ENCODE results near the gene NRARP. TPM values are rescaled to one million over a fixed set of nuclear protein-coding genes. Genes with fewer than 3 reads are reported as not detected.

NRARP gene
- total RNA-seq, 2 experiments from 2014 or later: 2.1 TPM

- POLR2A ChIA-PET: no interaction called here
- Mint-ChIP-seq H3K36me3 (ENCODE audit: low read depth) (no peaks in the 10 kb centered on the region), H3K9me3 (ENCODE audit: low read depth) (no peaks in the 10 kb centered on the region), H3K27ac (no peak overlapping the region), H3K4me3 (no peak overlapping the region), H3K4me1 (no peaks in the 10 kb centered on the region), H3K27me3 (peaks cover 2% of the 10 kb centered on the region)
- CTCF ChIA-PET: no interaction called here
- ATAC-seq (no peak), DNase-seq (no peak)
- intact Hi-C loops (cut with DNase I, micrococcal nuclease): no loop called here
These were observed 12.0 kb upstream of the NRARP start for GRCh38 chr9:137313956-137314560.

DNA sequence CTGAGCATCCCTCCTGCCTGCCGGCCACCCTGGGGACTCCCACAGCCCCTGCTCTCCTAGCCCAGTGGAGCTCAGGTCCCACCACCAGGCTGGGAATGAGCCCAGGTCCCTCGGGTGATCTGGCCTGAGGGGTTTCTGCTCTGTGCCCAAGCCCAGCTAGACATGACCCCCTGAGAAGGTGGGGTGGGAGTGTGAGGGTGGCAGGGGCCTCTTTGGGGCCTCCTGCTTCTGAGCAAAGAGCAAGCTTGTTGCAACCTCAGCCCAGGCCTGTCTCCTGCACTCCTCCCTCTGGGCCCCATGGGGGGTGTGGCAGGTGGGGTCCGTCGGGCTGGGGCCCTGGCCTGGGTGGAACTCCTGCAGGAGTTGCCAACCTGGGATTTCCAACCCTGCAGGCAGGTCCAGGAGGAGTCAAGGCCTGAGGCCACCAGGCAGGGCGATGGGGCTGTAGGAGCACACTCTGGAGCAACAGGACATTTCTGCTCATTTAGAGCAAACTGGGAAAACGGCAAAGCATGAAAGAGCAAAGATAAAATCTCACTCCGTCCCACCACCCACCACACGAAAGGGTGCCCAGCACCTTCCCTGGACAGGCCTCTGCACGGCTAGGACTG, 11.4 kb upstream of the NRARP start:
- Mint-ChIP-seq H3K27me3 (peaks cover 2% of the 10 kb centered on the region), H3K27ac (no peak overlapping the region), H3K4me3 (no peak overlapping the region), H3K9me3 (ENCODE audit: low read depth) (no peaks in the 10 kb centered on the region), H3K4me1 (no peaks in the 10 kb centered on the region), H3K36me3 (ENCODE audit: low read depth) (no peaks in the 10 kb centered on the region)
- intact Hi-C loops (cut with DNase I, micrococcal nuclease): no loop called here
- ChIA-PET CTCF (no interaction called here), POLR2A (no interaction called here)
- ATAC-seq (no peak), DNase-seq (no peak)

DNA sequence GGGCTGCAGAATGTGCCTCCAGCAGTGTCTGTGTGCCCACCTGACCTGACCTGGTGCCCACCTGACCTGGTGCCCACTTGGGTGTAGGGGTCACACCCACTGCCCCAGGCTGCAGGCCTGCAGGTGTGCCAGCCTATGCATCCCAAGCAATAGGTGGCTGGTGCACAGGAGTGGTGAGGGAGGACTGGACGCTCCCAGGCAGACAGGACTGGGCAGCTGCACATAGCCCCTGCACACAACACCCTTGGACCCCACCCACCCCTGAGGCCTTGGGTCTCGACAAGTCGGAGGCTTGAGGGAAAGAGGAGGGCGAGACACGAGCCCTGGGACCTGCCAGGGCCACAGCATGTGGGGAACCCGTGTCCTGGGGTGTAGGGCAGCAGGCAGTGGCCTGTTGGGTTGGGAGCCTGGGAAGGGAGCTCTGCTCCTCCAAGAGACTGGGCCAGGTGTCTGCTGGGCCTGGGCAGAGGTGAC, 10.8 kb upstream of the NRARP start:
- no peaks in the 10 kb centered on the region for H3K36me3 Mint-ChIP-seq (ENCODE audit: low read depth)
- no peak overlapping the region for H3K27ac Mint-ChIP-seq
- intact Hi-C loops (cut with DNase I, micrococcal nuclease): no loop called here
- DNase-seq (no peak), ATAC-seq (no peak)
- POLR2A ChIA-PET: no interaction called here
- peaks cover 2% of the 10 kb centered on the region for H3K27me3 Mint-ChIP-seq
- H3K4me3 Mint-ChIP-seq: no peak overlapping the region
- no peaks in the 10 kb centered on the region for H3K4me1 Mint-ChIP-seq
- H3K9me3 Mint-ChIP-seq (ENCODE audit: low read depth): no peaks in the 10 kb centered on the region
- CTCF ChIA-PET: no interaction called here

GRCh38 chr9:137311986-137312851, 10.1 kb upstream of the NRARP start:
- ChIA-PET CTCF (no interaction called here), POLR2A (no interaction called here)
- H3K27me3 Mint-ChIP-seq: peaks cover 2% of the 10 kb centered on the region
- no peak for ATAC-seq
- peaks cover 2% of the 10 kb centered on the region for H3K4me1 Mint-ChIP-seq
- no peak for DNase-seq
- H3K36me3 Mint-ChIP-seq (ENCODE audit: low read depth): no peaks in the 10 kb centered on the region
- no peak overlapping the region for H3K4me3 Mint-ChIP-seq
- no peak overlapping the region for H3K27ac Mint-ChIP-seq
- H3K9me3 Mint-ChIP-seq (ENCODE audit: low read depth): no peaks in the 10 kb centered on the region
- intact Hi-C loops (cut with DNase I, micrococcal nuclease): no loop called here

DNA sequence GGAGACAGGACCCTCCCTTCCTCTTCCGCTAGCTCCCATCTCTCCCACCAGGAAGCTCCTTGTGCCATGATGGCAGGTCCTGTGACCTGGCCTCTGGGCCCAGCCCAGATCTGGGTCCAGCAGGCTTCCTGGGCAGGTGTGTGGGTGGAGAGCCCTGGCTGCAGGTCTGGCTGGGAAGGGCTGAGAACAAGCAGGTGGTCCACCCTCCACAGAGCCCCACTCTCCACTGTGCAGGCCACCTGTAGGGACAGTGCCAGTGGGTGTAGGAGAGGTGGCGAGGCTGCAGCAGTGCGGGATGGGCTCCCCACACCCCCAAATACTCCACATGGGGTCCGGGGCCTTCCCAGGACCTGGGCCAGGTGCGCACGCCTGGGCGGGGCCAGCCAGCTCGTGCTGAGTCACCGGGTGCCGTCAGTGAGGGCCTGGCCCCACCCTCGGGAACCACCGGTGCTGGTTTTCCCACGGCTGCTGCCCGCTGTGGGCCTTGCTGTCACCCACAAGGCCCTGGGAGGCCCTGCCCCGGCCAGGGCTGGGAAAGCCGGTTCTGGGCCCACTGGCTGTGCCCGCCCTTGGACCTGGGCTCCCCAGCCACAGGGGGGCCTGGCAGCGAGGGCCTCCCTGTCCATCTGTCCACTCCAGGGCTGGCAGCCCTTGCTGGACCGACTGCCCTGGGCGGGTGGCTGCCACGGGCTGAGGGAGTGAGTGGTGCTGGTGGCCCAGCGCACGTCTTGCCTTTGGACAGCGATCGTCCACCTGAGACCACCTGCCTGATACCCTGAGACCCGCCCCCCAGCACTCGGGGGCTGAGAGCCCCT, 9.3 kb upstream of the NRARP start:
- intact Hi-C loops (cut with DNase I, micrococcal nuclease): no loop called here
- H3K27ac Mint-ChIP-seq: no peak overlapping the region
- no peaks in the 10 kb centered on the region for H3K27me3 Mint-ChIP-seq
- DNase-seq: peak; percentile 65
- no peaks in the 10 kb centered on the region for H3K36me3 Mint-ChIP-seq (ENCODE audit: low read depth)
- no peak overlapping the region for H3K4me3 Mint-ChIP-seq
- ChIA-PET POLR2A (no interaction called here), CTCF (no interaction called here)
- ATAC-seq: peak; percentile 31
- H3K9me3 Mint-ChIP-seq (ENCODE audit: low read depth): no peaks in the 10 kb centered on the region
- H3K4me1 Mint-ChIP-seq: peaks cover 2% of the 10 kb centered on the region

DNA sequence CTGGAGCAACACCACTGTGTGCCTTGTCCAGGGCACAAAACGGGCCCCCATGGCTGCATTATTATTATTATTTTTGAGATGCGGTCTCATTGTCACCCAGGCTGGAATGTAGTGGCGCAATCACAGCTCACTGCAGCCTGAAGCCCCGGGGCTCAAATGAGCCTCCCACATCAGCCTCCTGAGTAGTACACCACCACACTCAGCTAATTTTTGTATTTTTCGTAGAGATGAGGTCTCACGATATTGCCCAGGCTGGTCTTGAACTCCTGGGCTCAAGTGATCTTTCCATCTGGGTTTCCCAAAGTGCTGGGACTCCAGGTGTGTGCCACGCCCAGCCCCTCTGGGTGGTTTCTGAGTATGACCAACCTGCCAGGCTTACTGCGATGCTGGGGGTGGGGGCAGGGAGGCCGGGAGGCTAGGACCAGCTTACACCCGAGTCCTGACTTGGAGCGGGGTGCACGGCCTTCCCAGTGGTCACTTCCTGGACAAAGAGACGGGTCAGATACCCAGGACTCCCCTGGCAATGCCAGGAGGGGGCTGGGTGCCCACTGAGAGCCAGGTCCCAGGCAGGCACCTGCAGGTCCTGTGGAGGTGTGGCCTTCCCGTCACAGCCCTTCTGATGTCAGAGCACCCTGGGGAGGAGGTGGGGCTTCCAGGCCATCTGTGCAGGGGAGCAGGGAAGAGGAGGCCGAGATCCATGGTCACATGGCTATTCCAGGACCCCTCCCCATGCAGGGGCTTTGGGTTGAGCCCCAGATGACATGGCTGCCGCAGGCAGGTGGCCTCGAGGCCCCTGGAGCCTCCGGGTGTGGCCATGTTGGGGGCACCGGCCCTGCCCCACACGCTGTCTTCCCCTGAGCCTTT, 8.3 kb upstream of the NRARP start:
- ATAC-seq (no peak), DNase-seq (no peak)
- ChIA-PET POLR2A (no interaction called here), CTCF (no interaction called here)
- Mint-ChIP-seq H3K27me3 (no peaks in the 10 kb centered on the region), H3K4me1 (peaks cover 7% of the 10 kb centered on the region), H3K9me3 (ENCODE audit: low read depth) (no peaks in the 10 kb centered on the region), H3K4me3 (no peak overlapping the region), H3K36me3 (ENCODE audit: low read depth) (no peaks in the 10 kb centered on the region), H3K27ac (no peak overlapping the region)
- intact Hi-C loops (cut with DNase I, micrococcal nuclease): no loop called here

GRCh38 chr9:137309368-137310188, 7.5 kb upstream of the NRARP start:
- ATAC-seq (no peak), DNase-seq (no peak)
- Mint-ChIP-seq H3K4me1 (peaks cover 9% of the 10 kb centered on the region), H3K27ac (no peak overlapping the region), H3K27me3 (no peaks in the 10 kb centered on the region), H3K4me3 (no peak overlapping the region), H3K36me3 (ENCODE audit: low read depth) (no peaks in the 10 kb centered on the region), H3K9me3 (ENCODE audit: low read depth) (no peaks in the 10 kb centered on the region)
- ChIA-PET POLR2A (no interaction called here), CTCF (no interaction called here)
- intact Hi-C loops (cut with DNase I, micrococcal nuclease): no loop called here

- intact Hi-C loops (cut with DNase I, micrococcal nuclease): no loop called here
- DNase-seq (no peak), ATAC-seq (no peak)
- Mint-ChIP-seq H3K36me3 (ENCODE audit: low read depth) (no peaks in the 10 kb centered on the region), H3K4me1 (peaks cover 9% of the 10 kb centered on the region), H3K9me3 (ENCODE audit: low read depth) (no peaks in the 10 kb centered on the region), H3K4me3 (no peak overlapping the region), H3K27ac (no peak overlapping the region), H3K27me3 (no peaks in the 10 kb centered on the region)
- ChIA-PET CTCF (interaction anchor here (0.7 kb wide), 1 partner anchor 283 kb away, joined by 3 read pairs; no protein-coding TSS in a partner anchor), POLR2A (no interaction called here)
These were observed 6.1 kb upstream of the NRARP start for GRCh38 chr9:137308057-137308619.

GRCh38 chr9:137307255-137308056, 5.4 kb upstream of the NRARP start:
- DNase-seq (no peak), ATAC-seq (no peak)
- intact Hi-C loops (cut with DNase I, micrococcal nuclease): no loop called here
- Mint-ChIP-seq H3K27ac (no peak overlapping the region), H3K4me1 (peaks cover 9% of the 10 kb centered on the region), H3K27me3 (no peaks in the 10 kb centered on the region), H3K36me3 (ENCODE audit: low read depth) (no peaks in the 10 kb centered on the region), H3K9me3 (ENCODE audit: low read depth) (no peaks in the 10 kb centered on the region), H3K4me3 (no peak overlapping the region)
- ChIA-PET CTCF (interaction anchor here (0.7 kb wide), 1 partner anchor 283 kb away, joined by 3 read pairs; no protein-coding TSS in a partner anchor), POLR2A (no interaction called here)

DNA sequence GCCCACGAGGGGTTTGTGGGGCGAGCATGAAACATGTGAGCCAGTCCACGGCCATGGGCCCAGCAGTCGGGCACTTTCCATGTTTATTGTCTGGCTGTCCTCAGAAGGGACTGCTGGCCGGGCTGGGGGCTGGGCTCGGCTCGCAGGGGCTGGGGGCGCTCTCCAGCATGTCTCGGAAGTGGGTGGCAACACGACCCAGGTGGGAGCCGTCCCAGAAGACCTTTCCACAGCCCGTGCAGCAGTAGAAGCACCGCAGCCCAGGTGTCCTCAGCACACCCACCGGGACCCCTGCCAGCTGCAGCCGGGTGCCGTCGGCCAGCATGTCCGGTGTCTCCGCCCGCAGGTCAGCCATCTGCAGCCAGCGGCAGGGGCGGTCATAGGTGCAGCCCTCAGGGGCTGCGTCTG, 4.8 kb upstream of the NRARP start:
- Mint-ChIP-seq H3K4me3 (no peak overlapping the region), H3K9me3 (ENCODE audit: low read depth) (no peaks in the 10 kb centered on the region), H3K4me1 (peaks cover 9% of the 10 kb centered on the region), H3K27ac (no peak overlapping the region), H3K36me3 (ENCODE audit: low read depth) (no peaks in the 10 kb centered on the region), H3K27me3 (no peaks in the 10 kb centered on the region)
- intact Hi-C loops (cut with DNase I, micrococcal nuclease): no loop called here
- no peak for ATAC-seq
- ChIA-PET CTCF (no interaction called here), POLR2A (no interaction called here)
- no peak for DNase-seq

Data from activated CD4-positive, alpha-beta T cell treated with anti-CD3 and anti-CD28 coated beads for 36 hours (primary cell).